ENCODE data around the gene RIMBP2.

DNA sequence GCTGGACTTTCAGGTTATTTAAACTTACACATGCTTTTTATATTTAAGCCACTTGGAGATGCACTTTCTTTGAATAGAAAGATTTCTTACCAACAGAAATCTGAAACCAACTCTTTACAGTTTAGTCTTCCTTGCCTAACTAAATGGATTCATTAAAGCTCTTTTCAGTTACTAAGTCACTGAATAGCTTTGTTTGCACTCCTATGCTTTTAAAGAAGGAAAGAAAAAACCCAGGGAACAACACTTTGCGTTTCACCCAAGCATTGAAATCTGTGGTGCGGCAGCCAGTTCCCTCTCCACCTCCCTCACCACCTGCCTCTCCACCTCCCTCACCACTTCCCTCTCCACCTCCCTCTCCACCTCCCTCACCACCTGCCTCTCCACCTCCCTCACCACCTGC lies 70.3 kb downstream of the RIMBP2 start:
- TF ChIP-seq, protein P1, sequence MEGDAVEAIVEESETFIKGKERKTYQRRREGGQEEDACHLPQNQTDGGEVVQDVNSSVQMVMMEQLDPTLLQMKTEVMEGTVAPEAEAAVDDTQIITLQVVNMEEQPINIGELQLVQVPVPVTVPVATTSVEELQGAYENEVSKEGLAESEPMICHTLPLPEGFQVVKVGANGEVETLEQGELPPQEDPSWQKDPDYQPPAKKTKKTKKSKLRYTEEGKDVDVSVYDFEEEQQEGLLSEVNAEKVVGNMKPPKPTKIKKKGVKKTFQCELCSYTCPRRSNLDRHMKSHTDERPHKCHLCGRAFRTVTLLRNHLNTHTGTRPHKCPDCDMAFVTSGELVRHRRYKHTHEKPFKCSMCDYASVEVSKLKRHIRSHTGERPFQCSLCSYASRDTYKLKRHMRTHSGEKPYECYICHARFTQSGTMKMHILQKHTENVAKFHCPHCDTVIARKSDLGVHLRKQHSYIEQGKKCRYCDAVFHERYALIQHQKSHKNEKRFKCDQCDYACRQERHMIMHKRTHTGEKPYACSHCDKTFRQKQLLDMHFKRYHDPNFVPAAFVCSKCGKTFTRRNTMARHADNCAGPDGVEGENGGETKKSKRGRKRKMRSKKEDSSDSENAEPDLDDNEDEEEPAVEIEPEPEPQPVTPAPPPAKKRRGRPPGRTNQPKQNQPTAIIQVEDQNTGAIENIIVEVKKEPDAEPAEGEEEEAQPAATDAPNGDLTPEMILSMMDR (IDR thresholded peaks at IDR 0.05) = no peak
- TF ChIP-seq ZFX (IDR thresholded peaks at IDR 0.05; ENCODE audit: borderline replicate concordance) = no peak
